ENCODE results near the gene SLC39A13. TPM values are rescaled to one million over a fixed set of nuclear protein-coding genes. Genes with fewer than 3 reads are reported as not detected.

The SLC39A13 gene
- total and polyA plus RNA-seq, 5 donors = 41.7 to 61.6 (median 45.0) TPM

DNA sequence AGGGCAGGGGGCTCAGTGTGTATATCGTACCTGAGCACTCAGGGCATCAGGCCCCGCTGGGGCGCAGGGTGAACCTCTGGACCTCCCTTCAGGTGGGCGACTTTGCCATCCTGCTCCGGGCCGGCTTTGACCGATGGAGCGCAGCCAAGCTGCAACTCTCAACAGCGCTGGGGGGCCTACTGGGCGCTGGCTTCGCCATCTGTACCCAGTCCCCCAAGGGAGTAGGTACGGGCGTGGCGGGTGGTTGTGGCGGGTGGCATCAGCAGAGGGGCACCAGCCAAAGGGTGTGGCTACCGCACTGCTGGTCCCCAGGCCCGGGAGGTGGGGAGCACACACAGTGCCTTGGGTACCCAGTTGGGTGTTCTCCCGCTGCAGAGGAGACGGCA lies 6.3 kb downstream of the SLC39A13 start:
- no peak overlapping the region for H3K4me3 ChIP-seq (ENCODE audit: low read length)
- H3K4me1 ChIP-seq (ENCODE audit: control insufficient read depth, insufficient read depth, low read length) = peaks cover 8% of the 10 kb centered on the region
- DNase-seq (peak in 2 of 3 donors; percentile 61 to 71), ATAC-seq (no peak)
- 89% methylated on average over 19 of the region's 19 CpGs for WGBS
- intact Hi-C loops (cut with DNase I) = no loop called here
- H3K27ac ChIP-seq (ENCODE audit: low read length) = no peak overlapping the region
- no peaks in the 10 kb centered on the region for H3K9me3 ChIP-seq (ENCODE audit: control insufficient read depth, low read length)
- no peaks in the 10 kb centered on the region for H3K27me3 ChIP-seq (ENCODE audit: control insufficient read depth, insufficient read depth)

DNA sequence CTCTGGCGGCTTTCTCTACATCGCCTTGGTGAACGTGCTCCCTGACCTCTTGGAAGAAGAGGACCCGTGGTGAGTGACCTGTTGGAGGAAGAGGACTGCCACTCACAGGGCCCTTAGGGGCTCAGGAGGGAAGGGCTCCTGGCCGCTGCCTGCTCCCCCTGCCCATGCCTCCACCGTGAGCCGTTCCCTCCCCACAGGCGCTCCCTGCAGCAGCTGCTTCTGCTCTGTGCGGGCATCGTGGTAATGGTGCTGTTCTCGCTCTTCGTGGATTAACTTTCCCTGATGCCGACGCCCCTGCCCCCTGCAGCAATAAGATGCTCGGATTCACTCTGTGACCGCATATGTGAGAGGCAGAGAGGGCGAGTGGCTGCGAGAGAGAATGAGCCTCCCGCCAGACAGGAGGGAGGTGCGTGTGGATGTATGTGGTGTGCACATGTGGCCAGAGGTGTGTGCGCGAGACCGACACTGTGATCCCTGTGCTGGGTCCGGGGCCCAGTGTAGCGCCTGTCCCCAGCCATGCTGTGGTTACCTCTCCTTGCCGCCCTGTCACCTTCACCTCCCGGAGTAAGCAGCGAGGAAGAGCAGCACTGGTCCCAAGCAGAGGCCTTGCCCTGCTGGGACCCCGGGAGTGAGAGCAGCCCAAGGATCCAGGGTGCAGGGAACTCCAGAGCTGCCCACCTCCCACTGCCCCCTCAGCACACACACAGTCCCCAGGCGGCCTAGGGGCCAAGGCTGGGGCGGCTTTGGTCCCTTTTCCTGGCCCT lies 6.9 kb downstream of the SLC39A13 start:
- ATAC-seq (peak; percentile 0 to 6), DNase-seq (no peak)
- Histone ChIP-seq H3K4me1 (ENCODE audit: control insufficient read depth, insufficient read depth, low read length) (peaks cover 8% of the 10 kb centered on the region), H3K27ac (ENCODE audit: low read length) (peak overlapping the region; percentile 71), H3K4me3 (ENCODE audit: low read length) (no peak overlapping the region), H3K9me3 (ENCODE audit: control insufficient read depth, low read length) (no peaks in the 10 kb centered on the region), H3K27me3 (ENCODE audit: control insufficient read depth, insufficient read depth) (no peaks in the 10 kb centered on the region)
- intact Hi-C loops (cut with DNase I) = no loop called here
- 83% methylated on average over 31 of the region's 31 CpGs for WGBS

DNA sequence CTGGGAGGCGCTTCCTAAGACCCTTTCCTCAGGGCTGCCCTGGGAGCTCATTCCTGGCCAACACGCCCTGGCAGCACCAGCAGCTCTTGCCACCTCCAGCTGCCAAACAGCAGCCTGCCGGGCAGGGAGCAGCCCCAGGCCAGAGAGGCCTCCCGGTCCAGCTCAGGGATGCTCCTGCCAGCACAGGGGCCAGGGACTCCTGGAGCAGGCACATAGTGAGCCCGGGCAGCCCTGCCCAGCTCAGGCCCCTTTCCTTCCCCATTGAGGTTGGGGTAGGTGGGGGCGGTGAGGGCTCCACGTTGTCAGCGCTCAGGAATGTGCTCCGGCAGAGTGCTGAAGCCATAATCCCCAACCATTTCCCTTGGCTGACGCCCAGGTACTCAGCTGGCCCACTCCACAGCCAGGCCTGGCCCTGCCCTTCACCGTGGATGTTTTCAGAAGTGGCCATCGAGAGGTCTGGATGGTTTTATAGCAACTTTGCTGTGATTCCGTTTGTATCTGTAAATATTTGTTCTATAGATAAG lies 7.6 kb downstream of the SLC39A13 start:
- no peaks in the 10 kb centered on the region for H3K9me3 ChIP-seq (ENCODE audit: control insufficient read depth, low read length)
- peak; percentile 77 to 89 for ATAC-seq
- WGBS = 13% methylated on average over 13 of the region's 13 CpGs
- peaks cover 8% of the 10 kb centered on the region for H3K4me1 ChIP-seq (ENCODE audit: control insufficient read depth, insufficient read depth, low read length)
- intact Hi-C loops (cut with DNase I) = no loop called here
- peak overlapping the region; percentile 74 for H3K27ac ChIP-seq (ENCODE audit: low read length)
- no peaks in the 10 kb centered on the region for H3K27me3 ChIP-seq (ENCODE audit: control insufficient read depth, insufficient read depth)
- DNase-seq = peak; percentile 90 to 93 (median 93)
- H3K4me3 ChIP-seq (ENCODE audit: low read length) = no peak overlapping the region

DNA sequence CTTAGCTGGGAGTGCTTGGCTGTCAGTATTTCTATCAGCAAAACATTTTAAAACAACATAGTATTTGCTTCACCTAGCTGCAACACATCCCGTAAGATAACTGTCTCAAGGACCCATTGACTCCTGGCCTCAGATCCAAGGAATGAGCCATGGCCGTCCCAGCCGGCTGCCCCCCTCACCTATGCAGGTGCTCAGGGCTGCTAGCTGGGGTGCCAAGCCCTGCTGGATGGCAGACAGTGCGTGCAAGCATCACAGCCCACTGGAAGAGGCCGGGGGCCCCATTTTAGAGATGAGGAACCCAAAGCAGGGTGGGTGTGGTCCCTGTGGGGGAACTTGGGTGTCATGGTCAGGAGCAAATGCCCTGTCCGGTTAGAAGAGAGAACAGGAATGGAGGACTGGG lies 9.3 kb downstream of the SLC39A13 start:
- no peaks in the 10 kb centered on the region for H3K27me3 ChIP-seq (ENCODE audit: control insufficient read depth, insufficient read depth)
- no peak overlapping the region for H3K4me3 ChIP-seq (ENCODE audit: low read length)
- no peak overlapping the region for H3K27ac ChIP-seq (ENCODE audit: low read length)
- WGBS = 80% methylated on average over 6 of the region's 6 CpGs
- H3K4me1 ChIP-seq (ENCODE audit: control insufficient read depth, insufficient read depth, low read length) = peaks cover 8% of the 10 kb centered on the region
- no peaks in the 10 kb centered on the region for H3K9me3 ChIP-seq (ENCODE audit: control insufficient read depth, low read length)
- intact Hi-C loops (cut with DNase I) = no loop called here
- no peak for ATAC-seq
- peak in 2 of 3 donors; percentile 44 to 63 for DNase-seq

DNA sequence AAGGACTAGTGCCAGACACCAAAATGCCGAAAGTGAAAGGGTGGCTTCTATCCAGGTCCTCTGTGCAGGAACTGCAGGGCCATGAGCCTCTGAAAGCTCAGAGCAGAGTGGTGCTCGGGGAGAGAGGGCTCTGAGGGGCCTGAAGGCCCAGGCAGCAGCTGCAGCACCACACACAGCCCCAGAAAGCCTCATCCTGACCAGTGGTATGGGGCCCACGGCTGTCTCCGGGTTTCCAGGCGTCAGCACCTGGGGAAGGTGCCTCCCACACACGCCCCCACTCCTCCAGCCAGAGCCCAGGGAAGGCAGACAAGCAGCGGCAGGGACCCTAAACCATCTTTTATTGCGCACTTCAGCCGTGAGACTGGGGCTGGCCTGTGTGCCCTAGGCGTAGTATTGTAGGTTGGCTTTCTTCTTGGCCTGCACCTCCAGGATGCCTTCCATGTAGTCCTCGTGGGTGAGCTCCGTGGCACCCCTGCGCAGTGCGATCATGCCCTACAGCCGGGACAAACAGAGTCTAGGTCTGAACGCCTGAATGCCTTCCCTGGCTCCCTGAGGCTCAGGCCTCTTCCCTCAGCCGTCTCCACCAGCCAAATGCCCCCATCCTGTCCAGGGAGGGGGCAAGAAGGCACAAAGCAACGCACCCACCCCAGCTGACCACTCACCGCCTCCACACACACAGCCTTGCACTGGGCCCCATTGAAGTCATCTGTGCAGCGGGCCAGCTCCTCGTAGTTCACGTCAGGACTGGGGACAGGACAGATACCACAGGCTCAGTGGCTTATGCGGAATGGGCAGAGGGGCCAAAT lies 10.3 kb downstream of the SLC39A13 start:
- Histone ChIP-seq H3K4me3 (ENCODE audit: low read length) (no peak overlapping the region), H3K27me3 (ENCODE audit: control insufficient read depth, insufficient read depth) (no peaks in the 10 kb centered on the region), H3K9me3 (ENCODE audit: control insufficient read depth, low read length) (no peaks in the 10 kb centered on the region), H3K27ac (ENCODE audit: low read length) (no peak overlapping the region), H3K4me1 (ENCODE audit: control insufficient read depth, insufficient read depth, low read length) (peaks cover 8% of the 10 kb centered on the region)
- DNase-seq = peak in 1 of 3 donors; percentile 44
- no peak for ATAC-seq
- intact Hi-C loops (cut with DNase I) = no loop called here
- WGBS = 80% methylated on average over 23 of the region's 23 CpGs

DNA sequence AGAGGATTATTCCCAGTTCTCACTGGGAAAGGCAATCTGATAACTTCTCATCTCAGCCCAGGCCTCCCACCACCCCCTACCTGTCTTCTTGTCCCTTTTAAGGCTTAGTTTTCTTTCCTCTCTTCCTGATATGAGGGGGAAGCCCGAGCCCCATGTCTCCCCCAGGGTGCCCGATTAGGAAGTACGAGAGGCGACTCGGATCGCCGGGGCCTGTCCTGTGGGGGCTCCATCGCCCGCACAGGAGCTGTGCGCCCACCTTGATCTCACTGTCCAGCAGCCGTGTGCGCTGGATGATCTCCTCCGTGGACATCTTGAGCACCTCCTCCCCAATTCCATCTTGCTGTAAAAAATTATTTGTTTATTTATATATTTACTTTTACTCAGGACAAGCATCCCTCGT lies 17.2 kb downstream of the SLC39A13 start:
- Histone ChIP-seq H3K4me3 (ENCODE audit: low read length) (peak overlapping the region; percentile 96), H3K4me1 (ENCODE audit: control insufficient read depth, insufficient read depth, low read length) (peaks cover 9% of the 10 kb centered on the region), H3K27me3 (ENCODE audit: control insufficient read depth, insufficient read depth) (no peaks in the 10 kb centered on the region), H3K9me3 (ENCODE audit: control insufficient read depth, low read length) (no peaks in the 10 kb centered on the region), H3K27ac (ENCODE audit: low read length) (peak overlapping the region; percentile 30)
- intact Hi-C loops (cut with DNase I) = no loop called here
- ATAC-seq (peak in 1 of 2 donors; percentile 1), DNase-seq (peak in 1 of 3 donors; percentile 38)
- WGBS = under 1% methylated on average over 14 of the region's 14 CpGs

DNA sequence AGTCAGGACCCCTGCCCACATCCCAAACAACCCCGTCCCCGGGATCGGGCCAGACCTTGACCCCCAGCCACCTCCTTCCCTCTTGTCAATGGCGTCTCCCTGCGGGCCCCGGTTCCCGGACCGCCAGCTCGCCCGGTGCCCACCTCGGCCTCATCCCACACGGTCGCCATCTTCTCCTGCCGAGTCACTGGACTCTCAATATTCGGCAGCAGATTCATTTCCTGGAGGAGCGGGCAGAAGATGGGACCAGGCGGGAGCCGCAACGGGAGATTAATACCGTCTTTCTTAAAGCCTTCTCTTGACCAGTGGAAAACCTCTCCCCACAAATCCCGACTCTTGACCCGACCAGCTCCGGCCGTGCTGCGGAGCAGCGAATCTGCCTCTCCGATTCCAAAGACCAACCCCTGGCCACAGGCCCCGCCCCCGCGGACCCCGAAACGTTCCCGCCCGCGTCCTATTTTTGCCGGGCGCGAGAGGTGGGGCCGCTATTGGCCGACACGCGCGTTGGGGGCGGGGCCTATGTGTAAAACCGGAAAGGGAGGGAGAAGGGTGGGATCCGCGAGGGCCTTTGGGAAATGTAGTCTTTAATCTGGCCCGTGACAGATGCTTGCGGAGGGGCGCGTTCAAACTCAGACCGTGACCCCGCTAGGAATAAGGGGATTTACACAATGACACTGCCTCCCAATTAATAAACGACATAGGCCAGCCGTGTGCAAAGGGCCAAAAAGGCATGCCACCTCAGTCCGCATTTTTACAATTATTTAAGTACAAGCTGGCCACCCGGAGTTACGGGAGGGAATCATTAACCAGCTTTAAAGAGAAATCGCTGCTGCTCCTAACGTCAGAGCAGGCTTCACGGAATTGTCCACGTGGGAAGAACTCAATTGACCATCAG lies 17.9 kb downstream of the SLC39A13 start, which contains the start of gene PSMC3:
PSMC3 (minus strand) TSS at position 378 of the 895 bp plus-strand sequence; CDS start at position 218, 160 bp downstream.
- H3K27me3 ChIP-seq (ENCODE audit: control insufficient read depth, insufficient read depth) = no peaks in the 10 kb centered on the region
- ATAC-seq (peak; percentile 97), DNase-seq (peak; percentile 99 to 100 (median 99))
- intact Hi-C loops (cut with DNase I) = no loop called here
- peak within 1 kb of the TSS; percentile 96 for H3K4me3 ChIP-seq (ENCODE audit: low read length)
- peak within 1 kb of the TSS; percentile 92 for H3K27ac ChIP-seq (ENCODE audit: low read length)
- WGBS = under 1% methylated on average over 62 of the region's 62 CpGs
- H3K9me3 ChIP-seq (ENCODE audit: control insufficient read depth, low read length) = no peaks in the 10 kb centered on the region
- H3K4me1 ChIP-seq (ENCODE audit: control insufficient read depth, insufficient read depth, low read length) = peaks cover 9% of the 10 kb centered on the region

DNA sequence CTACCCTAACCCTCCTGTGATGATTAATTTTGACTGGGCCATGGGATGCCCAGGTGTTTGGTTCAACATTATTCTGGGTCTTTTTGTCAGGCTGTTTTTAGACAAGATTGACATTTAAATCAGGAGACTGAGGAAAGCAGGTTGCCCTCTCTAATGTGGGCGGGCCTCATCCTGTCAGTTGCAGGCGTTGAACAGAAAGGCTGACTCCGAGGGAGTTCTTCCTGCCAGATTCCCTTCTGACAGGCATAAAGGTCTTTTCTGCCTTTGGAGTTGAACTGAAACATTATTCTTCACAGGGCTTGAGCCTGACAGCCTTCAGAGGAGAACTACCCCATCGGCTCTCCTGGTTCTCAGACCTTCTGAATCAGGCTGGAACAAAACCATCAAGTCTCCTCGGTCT lies 22.1 kb downstream of the SLC39A13 start:
- WGBS = 63% methylated on average over 5 of the region's 5 CpGs
- intact Hi-C loops (cut with DNase I) = no loop called here

DNA sequence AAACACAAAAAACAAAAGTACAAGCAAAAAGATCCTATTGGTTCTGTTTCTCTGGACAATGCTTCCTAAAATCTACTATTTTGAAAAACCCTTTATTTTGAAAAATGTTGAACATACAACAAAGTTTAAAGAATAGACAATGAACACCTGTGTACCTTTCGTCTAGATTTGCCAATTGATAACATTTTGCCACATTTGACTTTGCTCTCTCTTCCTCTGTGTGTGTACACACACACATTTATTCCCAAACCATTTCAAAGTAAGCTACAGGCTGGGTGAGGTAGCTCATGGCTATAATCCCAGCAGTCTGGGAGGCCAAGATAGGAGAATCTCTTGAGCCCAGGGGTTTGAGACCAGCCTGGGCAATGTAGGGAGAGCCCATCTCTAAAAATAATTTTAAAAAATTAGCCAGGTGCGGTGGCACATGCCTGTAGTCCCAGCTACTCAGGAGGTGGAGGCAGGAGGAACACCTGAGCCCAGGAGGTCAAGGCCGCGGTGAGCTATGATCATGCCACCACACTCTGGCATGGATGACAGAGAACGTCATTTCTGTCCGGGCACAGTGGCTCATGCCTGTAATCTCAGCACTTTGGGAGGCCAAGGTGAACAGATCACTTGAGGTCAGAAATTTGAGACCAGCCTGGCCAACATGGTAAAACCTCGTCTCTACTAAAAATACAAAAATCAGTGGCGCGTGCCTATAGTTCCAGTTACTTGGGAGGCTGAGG lies 23.1 kb downstream of the SLC39A13 start:
- 91% methylated on average over 9 of the region's 9 CpGs for WGBS
- H3K4me1 ChIP-seq (ENCODE audit: control insufficient read depth, insufficient read depth, low read length) = no peaks in the 10 kb centered on the region

More for the DNA sequence above, 22.1 kb downstream of the SLC39A13 start:
- DNase-seq (no peak), ATAC-seq (no peak)
- Histone ChIP-seq H3K27ac (ENCODE audit: low read length) (no peak overlapping the region), H3K9me3 (ENCODE audit: control insufficient read depth, low read length) (no peaks in the 10 kb centered on the region), H3K4me1 (ENCODE audit: control insufficient read depth, insufficient read depth, low read length) (peaks cover under 1% of the 10 kb centered on the region), H3K27me3 (ENCODE audit: control insufficient read depth, insufficient read depth) (no peaks in the 10 kb centered on the region), H3K4me3 (ENCODE audit: low read length) (no peak overlapping the region)

DNA sequence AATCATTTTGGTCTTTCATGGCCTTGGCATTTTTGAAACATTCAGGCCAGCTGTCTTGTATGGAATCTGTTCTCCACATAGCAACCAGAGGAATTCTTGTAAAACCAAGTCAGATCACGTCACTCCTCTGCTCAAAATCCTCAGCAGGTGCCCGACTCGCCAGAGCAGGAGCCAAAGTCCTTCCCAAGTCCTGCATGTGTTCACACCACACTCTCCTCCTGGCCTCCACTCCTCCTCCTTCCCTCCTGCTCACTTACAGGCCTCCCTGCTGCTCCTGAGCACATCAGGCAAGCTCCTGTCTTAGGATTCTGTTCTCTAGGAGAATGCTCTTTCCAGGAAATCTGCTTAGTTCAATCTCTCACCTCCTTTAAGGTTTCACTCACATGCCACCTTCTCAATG lies 24.8 kb downstream of the SLC39A13 start:
- no peak overlapping the region for H3K4me3 ChIP-seq (ENCODE audit: low read length)
- H3K4me1 ChIP-seq (ENCODE audit: control insufficient read depth, insufficient read depth, low read length) = no peaks in the 10 kb centered on the region
- 82% methylated on average over 3 of the region's 3 CpGs for WGBS
- intact Hi-C loops (cut with DNase I) = no loop called here
- no peak for DNase-seq
- no peaks in the 10 kb centered on the region for H3K27me3 ChIP-seq (ENCODE audit: control insufficient read depth, insufficient read depth)
- H3K27ac ChIP-seq (ENCODE audit: low read length) = no peak overlapping the region
- ATAC-seq = no peak
- H3K9me3 ChIP-seq (ENCODE audit: control insufficient read depth, low read length) = no peaks in the 10 kb centered on the region

More for the DNA sequence above, 23.1 kb downstream of the SLC39A13 start:
- DNase-seq (peak in 1 of 3 donors; percentile 11), ATAC-seq (no peak)
- H3K27ac ChIP-seq (ENCODE audit: low read length) = no peak overlapping the region
- intact Hi-C loops (cut with DNase I) = no loop called here
- no peaks in the 10 kb centered on the region for H3K9me3 ChIP-seq (ENCODE audit: control insufficient read depth, low read length)
- no peak overlapping the region for H3K4me3 ChIP-seq (ENCODE audit: low read length)
- no peaks in the 10 kb centered on the region for H3K27me3 ChIP-seq (ENCODE audit: control insufficient read depth, insufficient read depth)

Measured in right cardiac atrium (tissue), 5 donors.